ENCODE results near the gene MAP3K4.

MAP3K4 gene

GRCh38 chr6:161027385-161027784 is 35.8 kb downstream of the MAP3K4 start:
- TF ChIP-seq CTCF (IDR thresholded peaks at IDR 0.05), result no peak
- Histone ChIP-seq H3K4me1 (ENCODE audit: control insufficient read depth in 1 of 2, insufficient read depth in 1 of 2, low read depth in 1 of 2, low read length in 1 of 2) (peaks cover 2 to 10% of the 10 kb centered on the region in 2 experiments), H3K4me3 (ENCODE audit: low read depth in 1 of 2, low read length in 1 of 2) (no peak overlapping the region), H3K27me3 (no peaks in the 10 kb centered on the region), H3K27ac (no peak overlapping the region), H3K36me3 (no peaks in the 10 kb centered on the region), H3K9me3 (no peaks in the 10 kb centered on the region)

- Histone ChIP-seq H3K27me3 (no peaks in the 10 kb centered on the region), H3K36me3 (no peaks in the 10 kb centered on the region), H3K27ac (no peak overlapping the region), H3K4me3 (ENCODE audit: low read depth in 1 of 2, low read length in 1 of 2) (no peak overlapping the region), H3K9me3 (no peaks in the 10 kb centered on the region), H3K4me1 (ENCODE audit: control insufficient read depth in 1 of 2, insufficient read depth in 1 of 2, low read depth in 1 of 2, low read length in 1 of 2) (peaks cover 2 to 10% of the 10 kb centered on the region in 2 experiments)
- TF ChIP-seq CTCF (IDR thresholded peaks at IDR 0.05), result no peak
These were observed 37.7 kb downstream of the MAP3K4 start for GRCh38 chr6:161029195-161029809.

DNA sequence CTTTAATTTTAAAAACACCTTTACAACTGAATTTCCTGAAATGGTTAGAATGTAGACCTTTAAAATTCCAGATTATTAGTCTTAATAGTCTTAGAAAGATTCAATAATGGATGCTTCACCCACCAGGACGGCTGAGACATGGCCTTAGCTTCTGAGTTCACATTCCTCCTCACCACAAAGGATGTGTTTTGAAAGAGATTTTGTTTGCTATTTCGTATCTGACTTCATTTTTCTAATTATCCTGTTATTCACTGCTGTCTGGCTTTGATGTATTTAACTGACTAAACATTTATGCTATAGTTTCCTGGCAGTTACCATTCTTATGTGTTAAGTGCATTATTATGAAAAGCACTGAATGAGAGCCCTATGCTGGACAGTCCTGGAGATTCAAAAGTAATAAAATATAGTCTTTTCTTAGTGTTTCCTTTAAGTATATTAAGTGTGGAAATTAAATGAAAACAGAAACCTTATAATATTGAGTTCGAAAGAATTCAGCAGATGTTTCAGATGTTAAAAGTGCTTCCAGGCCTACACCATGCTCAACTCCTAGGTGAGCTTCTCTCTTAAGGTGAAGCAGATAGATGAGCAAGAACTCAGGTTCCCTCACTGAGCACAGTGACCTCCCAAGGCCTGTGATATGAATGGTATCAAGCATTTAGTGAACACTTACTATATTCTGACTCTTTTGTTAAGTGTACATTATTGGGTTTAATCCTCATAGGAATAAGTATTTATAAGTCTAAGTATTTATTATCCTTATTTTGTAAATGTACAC is 40.3 kb downstream of the MAP3K4 start:
- no peaks in the 10 kb centered on the region for H3K27me3 ChIP-seq
- no peak overlapping the region for H3K27ac ChIP-seq
- peaks cover 2 to 10% of the 10 kb centered on the region in 2 experiments for H3K4me1 ChIP-seq (ENCODE audit: control insufficient read depth in 1 of 2, insufficient read depth in 1 of 2, low read depth in 1 of 2, low read length in 1 of 2)
- no peaks in the 10 kb centered on the region for H3K36me3 ChIP-seq
- no peak for TF ChIP-seq CTCF (IDR thresholded peaks at IDR 0.05)
- H3K9me3 ChIP-seq, result no peaks in the 10 kb centered on the region
- no peak overlapping the region for H3K4me3 ChIP-seq (ENCODE audit: low read depth in 1 of 2, low read length in 1 of 2)

DNA sequence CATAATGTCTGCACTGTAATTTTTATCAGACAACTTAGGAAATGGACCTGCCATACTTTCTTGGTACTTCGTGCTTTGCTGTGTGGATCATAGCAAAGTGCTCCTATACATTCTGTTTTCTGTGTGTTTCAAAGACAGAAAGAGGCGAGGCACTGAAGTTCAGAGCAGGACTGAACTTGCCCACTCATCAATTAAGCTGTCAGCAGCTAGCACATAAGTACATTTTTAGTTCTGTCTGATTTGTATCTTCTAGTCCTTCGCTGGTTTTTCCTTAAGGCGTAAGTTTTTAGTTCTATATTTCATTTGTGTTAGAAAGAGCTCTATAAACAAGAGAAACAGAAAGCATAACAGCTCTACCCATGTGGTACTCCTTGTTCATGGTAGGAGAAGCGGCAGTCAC is 42.1 kb downstream of the MAP3K4 start:
- Histone ChIP-seq H3K27me3 (no peaks in the 10 kb centered on the region), H3K9me3 (no peaks in the 10 kb centered on the region), H3K36me3 (peaks cover 6% of the 10 kb centered on the region), H3K27ac (no peak overlapping the region), H3K4me1 (ENCODE audit: control insufficient read depth in 1 of 2, insufficient read depth in 1 of 2, low read depth in 1 of 2, low read length in 1 of 2) (peaks cover 2 to 10% of the 10 kb centered on the region in 2 experiments), H3K4me3 (ENCODE audit: low read depth in 1 of 2, low read length in 1 of 2) (no peak overlapping the region)
- TF ChIP-seq CTCF (IDR thresholded peaks at IDR 0.05), result no peak

- no peak for TF ChIP-seq CTCF (IDR thresholded peaks at IDR 0.05)
- Histone ChIP-seq H3K27ac (no peak overlapping the region), H3K9me3 (no peaks in the 10 kb centered on the region), H3K36me3 (peaks cover 9% of the 10 kb centered on the region), H3K27me3 (no peaks in the 10 kb centered on the region), H3K4me1 (ENCODE audit: control insufficient read depth in 1 of 2, insufficient read depth in 1 of 2, low read depth in 1 of 2, low read length in 1 of 2) (peaks cover 2 to 3% of the 10 kb centered on the region in 2 experiments), H3K4me3 (ENCODE audit: low read depth in 1 of 2, low read length in 1 of 2) (no peak overlapping the region)
These were observed 43.8 kb downstream of the MAP3K4 start for GRCh38 chr6:161035182-161035980.

All from neutrophil (primary cell).